Duodenal mucosa (tissue), 2 donors: ENCODE measurements around the gene KRTAP5-2.
"Not testable (repeated sequence)": the region's sequence is repeated elsewhere in the genome, so short reads cannot be mapped to it uniquely, and the experiment has no call there.

Experiments used
- H3K27ac ChIP-seq: one replicate; pipeline ENCODE4 v1.7.0; 2013; ENCODE audit warnings: low read depth, low read length
- H3K27me3 ChIP-seq, 2 donors: one replicate each; pipeline ENCODE4 v1.7.0; 2013; ENCODE audit warnings: low read length in 2 of 2, control low read depth in 1 of 2; ENCODE audit not compliant: insufficient read depth in 2 of 2, control insufficient read depth in 1 of 2
- H3K36me3 ChIP-seq, 2 donors: one replicate each; pipeline ENCODE4 v1.7.0; 2013; ENCODE audit warnings: low read length in 2 of 2, control low read depth in 1 of 2; ENCODE audit not compliant: insufficient read depth in 2 of 2, control insufficient read depth in 1 of 2
- H3K4me1 ChIP-seq, 2 donors: one replicate each; pipeline ENCODE4 v1.7.0; 2013; ENCODE audit warnings: low read length in 2 of 2, control low read depth in 1 of 2; ENCODE audit not compliant: insufficient read depth in 2 of 2, control insufficient read depth in 1 of 2
- H3K4me3 ChIP-seq, 2 donors: one replicate each; pipeline ENCODE4 v1.7.0; 2013; ENCODE audit warnings: low read length in 2 of 2, low read depth in 1 of 2
- H3K9ac ChIP-seq, 2 donors: one replicate each; pipeline ENCODE4 v1.7.0; 2013; ENCODE audit warnings: low read length in 2 of 2, low read depth in 1 of 2
- H3K9me3 ChIP-seq, 2 donors: one replicate each; pipeline ENCODE4 v1.7.0; 2013; ENCODE audit warnings: low read length in 2 of 2, control low read depth in 1 of 2; ENCODE audit not compliant: control insufficient read depth in 1 of 2

Gene KRTAP5-2

GRCh38 chr11:1605923-1606322 lies 7.8 kb upstream of the KRTAP5-2 start:
- not testable (repeated sequence) for H3K4me3 ChIP-seq, H3K36me3 ChIP-seq, H3K27ac ChIP-seq, H3K9ac ChIP-seq, H3K4me1 ChIP-seq, H3K9me3 ChIP-seq, H3K27me3 ChIP-seq

GRCh38 chr11:1604711-1605110 lies 6.6 kb upstream of the KRTAP5-2 start:
- H3K27me3 ChIP-seq = no peaks in the 10 kb centered on the region
- no peaks in the 10 kb centered on the region for H3K4me1 ChIP-seq
- H3K36me3 ChIP-seq = no peaks in the 10 kb centered on the region
- no peak overlapping the region for H3K9ac ChIP-seq
- no peaks in the 10 kb centered on the region for H3K9me3 ChIP-seq
- no peak overlapping the region for H3K4me3 ChIP-seq
- H3K27ac ChIP-seq = no peak overlapping the region

- no peaks in the 10 kb centered on the region for H3K36me3 ChIP-seq
- no peaks in the 10 kb centered on the region for H3K27me3 ChIP-seq
- no peak overlapping the region for H3K4me3 ChIP-seq
Observed at GRCh38 chr11:1604181-1604580, 6.1 kb upstream of the KRTAP5-2 start.

GRCh38 chr11:1603629-1604028 lies 5.5 kb upstream of the KRTAP5-2 start:
- no peaks in the 10 kb centered on the region for H3K27me3 ChIP-seq
- H3K9ac ChIP-seq = no peak overlapping the region
- H3K9me3 ChIP-seq = no peaks in the 10 kb centered on the region
- no peak overlapping the region for H3K4me3 ChIP-seq
- H3K4me1 ChIP-seq = no peaks in the 10 kb centered on the region
- no peaks in the 10 kb centered on the region for H3K36me3 ChIP-seq
- no peak overlapping the region for H3K27ac ChIP-seq

More at GRCh38 chr11:1604181-1604580, 6.1 kb upstream of the KRTAP5-2 start:
- H3K27ac ChIP-seq = no peak overlapping the region
- no peak overlapping the region for H3K9ac ChIP-seq
- H3K9me3 ChIP-seq = no peaks in the 10 kb centered on the region
- H3K4me1 ChIP-seq = no peaks in the 10 kb centered on the region

GRCh38 chr11:1601663-1602062 lies 3.6 kb upstream of the KRTAP5-2 start:
- not testable (repeated sequence) for H3K27me3 ChIP-seq, H3K36me3 ChIP-seq, H3K4me1 ChIP-seq, H3K27ac ChIP-seq, H3K9ac ChIP-seq, H3K9me3 ChIP-seq, H3K4me3 ChIP-seq

GRCh38 chr11:1600626-1601025 lies 2.5 kb upstream of the KRTAP5-2 start:
- Histone ChIP-seq H3K4me3 (no peak overlapping the region), H3K4me1 (peaks cover 0 to 18% of the 10 kb centered on the region in 2 donors), H3K9me3 (no peaks in the 10 kb centered on the region), H3K27me3 (peaks cover 0 to 3% of the 10 kb centered on the region in 2 donors), H3K36me3 (no peaks in the 10 kb centered on the region), H3K27ac (no peak overlapping the region), H3K9ac (no peak overlapping the region)

- H3K27ac ChIP-seq = no peak overlapping the region
- H3K4me1 ChIP-seq = peaks cover 0 to 19% of the 10 kb centered on the region in 2 donors
- H3K4me3 ChIP-seq = no peak overlapping the region
- H3K9me3 ChIP-seq = no peaks in the 10 kb centered on the region
- H3K27me3 ChIP-seq = peaks cover 0 to 3% of the 10 kb centered on the region in 2 donors
- no peaks in the 10 kb centered on the region for H3K36me3 ChIP-seq
- no peak overlapping the region for H3K9ac ChIP-seq
Observed at GRCh38 chr11:1598816-1599215, 722 bp upstream of the KRTAP5-2 start.

GRCh38 chr11:1598406-1598805 lies 312 bp upstream of the KRTAP5-2 start:
- H3K27me3 ChIP-seq, H3K4me3 ChIP-seq, H3K9ac ChIP-seq, H3K27ac ChIP-seq, H3K36me3 ChIP-seq, H3K9me3 ChIP-seq: not testable (repeated sequence)
- peaks cover 0 to 19% of the 10 kb centered on the region in 2 donors for H3K4me1 ChIP-seq

- peaks cover 0 to 6% of the 10 kb centered on the region in 2 donors for H3K27me3 ChIP-seq
- no peak overlapping the region for H3K27ac ChIP-seq
Observed at GRCh38 chr11:1597331-1597993, 632 bp downstream of the KRTAP5-2 start.

GRCh38 chr11:1596576-1597121 lies 1.4 kb downstream of the KRTAP5-2 start:
- not testable (repeated sequence) for H3K27ac ChIP-seq, H3K9ac ChIP-seq, H3K4me3 ChIP-seq, H3K9me3 ChIP-seq, H3K27me3 ChIP-seq, H3K36me3 ChIP-seq
- H3K4me1 ChIP-seq = peaks cover 0 to 19% of the 10 kb centered on the region in 2 donors

More at GRCh38 chr11:1597331-1597993, 632 bp downstream of the KRTAP5-2 start:
- H3K9me3 ChIP-seq = no peaks in the 10 kb centered on the region
- no peak overlapping the region for H3K9ac ChIP-seq
- no peaks in the 10 kb centered on the region for H3K36me3 ChIP-seq
- no peak overlapping the region for H3K4me3 ChIP-seq
- peaks cover 0 to 19% of the 10 kb centered on the region in 2 donors for H3K4me1 ChIP-seq
